Hepatocyte (in vitro differentiated cells): ENCODE measurements around the gene STK10.

Experiments used
- EZH2 ChIP-seq: fragments of 200-600 bp; sonication (generic); IDR thresholded peaks from 2 replicates; pipeline ENCODE4 v1.6.1; 2016; ENCODE audit warnings: antibody characterized with exemption, mild to moderate bottlenecking, borderline replicate concordance
- EZH2phosphoT487 ChIP-seq: fragments of 200-600 bp; sonication (generic); IDR thresholded peaks from one replicate; pipeline ENCODE4 v1.6.1; 2018; ENCODE audit warnings: antibody characterized with exemption, mild to moderate bottlenecking, low read depth, moderate library complexity; ENCODE audit not compliant: unreplicated experiment, severe bottlenecking

DNA sequence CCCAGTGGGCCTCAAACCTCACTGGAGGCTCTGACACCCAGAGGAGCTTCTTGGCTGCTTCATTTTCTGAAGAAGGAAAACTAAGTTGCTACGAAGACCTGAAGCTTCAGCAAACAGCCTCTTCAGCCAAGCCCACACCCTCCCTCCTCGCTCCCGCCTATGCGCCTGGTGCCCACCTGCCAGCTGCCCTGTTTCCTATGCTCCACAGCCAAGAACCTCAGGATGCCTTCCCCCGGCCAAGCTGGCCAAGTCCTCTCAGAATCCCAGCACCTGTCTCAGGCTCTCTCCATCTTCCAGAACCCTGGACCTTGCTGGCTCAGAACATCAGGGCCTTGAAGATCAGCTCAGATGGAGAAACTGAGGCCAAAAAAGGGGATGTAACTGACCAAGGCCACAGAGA is 60.4 kb downstream of the STK10 start:
- TF ChIP-seq EZH2 (no peak), EZH2phosphoT487 (no peak)
